Right forelimb (tissue), 1 donor: ENCODE data around the gene DLGAP4.

Source experiments
- DNase-seq: peaks from one replicate; pipeline ENCODE4 v3.0.0-alpha.2; 2018

The DLGAP4 gene

DNA sequence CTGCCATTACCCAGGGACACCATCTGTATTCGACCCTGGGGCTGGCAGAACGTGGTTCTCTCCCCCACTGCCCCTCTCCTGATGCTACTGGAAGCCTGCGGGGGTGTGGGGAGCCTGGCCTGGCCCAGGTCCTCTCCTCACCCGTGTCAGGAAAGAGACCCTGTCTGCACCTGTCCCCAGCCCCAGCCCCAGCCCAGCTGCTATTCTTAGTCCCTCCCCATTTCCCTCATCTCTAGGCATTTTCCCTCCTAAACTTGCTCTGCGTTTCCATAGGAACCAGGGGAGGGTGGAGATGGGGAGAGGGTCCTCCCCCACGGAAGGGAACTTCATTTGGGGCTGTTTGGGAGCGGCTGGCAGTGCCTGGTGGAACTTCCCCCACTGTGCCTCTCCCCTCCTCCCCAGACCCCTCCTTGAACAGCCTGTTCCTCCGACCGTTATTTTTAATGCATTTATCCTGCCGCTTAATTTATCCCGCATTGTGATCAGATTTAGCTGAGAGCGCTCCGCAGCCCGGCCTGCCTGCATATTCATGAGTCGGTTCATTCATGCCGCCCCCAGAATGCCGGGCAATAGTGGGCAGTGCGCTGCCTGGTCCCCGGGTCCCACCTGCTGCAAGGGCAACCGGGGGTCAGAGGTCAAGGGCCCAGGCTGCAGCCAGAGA, 31.8 kb upstream of the DLGAP4 start:
- no peak for DNase-seq

DNA sequence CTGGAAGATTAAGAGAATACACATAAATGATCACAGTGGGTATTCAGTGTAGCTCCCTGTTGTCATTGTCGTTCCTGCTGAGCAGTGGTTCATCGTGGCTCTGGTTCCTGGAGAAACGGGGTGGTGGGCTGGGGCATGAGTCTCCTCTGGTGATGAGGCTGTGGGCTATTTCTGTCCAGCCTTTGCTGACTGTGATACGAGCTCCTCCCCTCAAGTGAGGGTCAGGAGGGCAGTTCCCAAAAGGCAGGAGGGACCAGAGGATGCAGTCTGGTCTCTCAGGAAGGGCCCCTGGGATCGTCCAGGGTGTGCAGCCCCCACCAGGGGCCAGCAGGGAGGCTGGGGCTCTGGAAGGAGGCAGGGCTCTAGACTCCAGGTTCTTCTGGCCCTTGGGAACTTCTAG, 31.1 kb upstream of the DLGAP4 start:
- DNase-seq: no peak

DNA sequence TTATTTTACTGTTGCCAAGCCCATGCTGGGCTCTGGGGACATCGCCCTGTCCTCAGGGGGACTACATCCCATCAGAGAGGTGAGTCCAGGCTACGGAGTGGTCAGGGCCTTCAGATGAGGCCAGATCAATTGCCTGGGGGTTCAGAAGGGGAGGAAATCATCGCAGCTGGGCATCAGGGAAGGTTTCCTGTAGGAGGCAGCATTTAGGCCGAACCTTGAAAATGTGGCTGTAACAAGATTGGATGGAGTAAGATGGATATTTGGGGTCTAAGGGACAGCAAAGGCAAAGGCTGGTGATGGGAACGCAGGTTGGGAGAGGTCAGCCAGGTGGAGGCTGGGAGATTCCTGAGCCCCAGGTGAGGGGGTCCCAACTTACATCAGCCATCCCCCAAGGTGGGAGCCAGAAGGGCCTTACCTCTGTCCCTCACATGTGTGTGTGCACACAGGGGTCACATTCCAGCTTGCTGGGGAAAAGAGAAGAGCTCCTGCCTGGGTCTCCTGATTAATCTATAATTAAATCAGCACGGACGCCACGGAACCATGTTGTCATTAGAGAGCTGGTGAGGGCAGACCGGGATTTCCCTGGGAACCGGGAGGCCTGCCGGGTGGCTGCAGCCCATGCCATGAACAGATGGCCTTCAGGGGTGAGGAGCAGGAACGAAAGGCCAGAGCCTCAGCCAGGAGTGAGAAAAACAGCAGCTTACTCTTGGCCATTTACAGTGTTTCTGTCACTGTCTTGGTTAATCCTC, 30.5 kb upstream of the DLGAP4 start:
- DNase-seq: no peak

DNA sequence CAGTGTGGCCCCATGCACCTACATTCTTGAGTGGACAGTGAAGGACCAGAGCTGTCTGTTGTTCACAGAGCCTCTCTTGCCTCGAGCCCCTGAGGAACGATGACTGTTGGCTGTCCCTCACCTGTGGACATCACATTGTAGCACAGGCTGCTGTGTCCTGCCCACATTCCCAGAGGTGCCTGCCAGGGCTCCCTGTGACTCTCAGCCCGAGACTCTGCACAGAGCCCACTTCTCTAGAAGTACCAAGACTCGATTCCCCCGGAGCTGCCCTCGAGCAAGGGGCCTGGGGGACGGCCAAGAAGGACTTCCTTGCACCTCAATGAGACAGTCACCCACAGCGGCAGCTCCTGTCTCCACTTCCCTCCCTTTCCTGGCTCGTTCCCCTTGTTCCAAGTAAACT, 28.6 kb upstream of the DLGAP4 start:
- no peak for DNase-seq

DNA sequence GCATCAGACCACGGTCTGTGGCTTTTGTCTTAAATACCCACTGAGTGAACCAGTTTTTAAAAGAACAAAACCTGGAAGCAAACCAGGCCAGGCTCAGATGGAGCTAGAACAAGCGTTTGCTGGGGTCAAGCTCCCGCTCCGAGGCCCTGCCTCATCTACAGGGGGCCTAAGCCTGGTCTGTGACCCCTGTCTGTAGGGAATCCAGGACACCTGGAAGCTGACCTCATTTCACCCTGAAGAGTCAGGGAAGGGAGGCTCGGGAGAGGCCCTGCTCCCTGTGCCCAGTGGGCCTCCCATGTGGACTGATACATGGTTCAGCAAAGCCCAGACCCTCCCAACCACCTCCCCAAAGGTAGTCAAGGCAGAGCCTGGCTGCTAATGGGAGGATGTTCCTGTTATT, 26.8 kb upstream of the DLGAP4 start:
- no peak for DNase-seq

DNA sequence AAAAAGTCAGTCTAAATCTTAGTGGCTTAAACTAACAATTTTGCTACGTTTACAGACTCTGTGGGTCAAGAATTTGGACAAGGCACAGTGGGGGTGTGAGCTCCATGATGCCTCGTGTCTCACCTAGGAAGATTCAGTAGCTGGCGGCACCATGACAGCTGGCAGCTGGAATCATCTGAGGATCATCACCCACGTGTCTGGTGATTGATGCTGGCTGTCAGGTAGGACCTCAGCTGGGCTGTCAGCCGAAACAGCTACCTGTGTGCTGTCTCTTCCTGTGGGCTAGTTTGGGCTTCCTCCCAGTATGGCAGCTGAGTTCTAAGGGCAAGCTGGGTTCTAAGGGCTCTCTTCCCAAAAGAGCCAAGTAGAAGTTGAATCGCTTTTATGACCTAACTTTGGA, 26.4 kb upstream of the DLGAP4 start:
- DNase-seq: no peak

DNA sequence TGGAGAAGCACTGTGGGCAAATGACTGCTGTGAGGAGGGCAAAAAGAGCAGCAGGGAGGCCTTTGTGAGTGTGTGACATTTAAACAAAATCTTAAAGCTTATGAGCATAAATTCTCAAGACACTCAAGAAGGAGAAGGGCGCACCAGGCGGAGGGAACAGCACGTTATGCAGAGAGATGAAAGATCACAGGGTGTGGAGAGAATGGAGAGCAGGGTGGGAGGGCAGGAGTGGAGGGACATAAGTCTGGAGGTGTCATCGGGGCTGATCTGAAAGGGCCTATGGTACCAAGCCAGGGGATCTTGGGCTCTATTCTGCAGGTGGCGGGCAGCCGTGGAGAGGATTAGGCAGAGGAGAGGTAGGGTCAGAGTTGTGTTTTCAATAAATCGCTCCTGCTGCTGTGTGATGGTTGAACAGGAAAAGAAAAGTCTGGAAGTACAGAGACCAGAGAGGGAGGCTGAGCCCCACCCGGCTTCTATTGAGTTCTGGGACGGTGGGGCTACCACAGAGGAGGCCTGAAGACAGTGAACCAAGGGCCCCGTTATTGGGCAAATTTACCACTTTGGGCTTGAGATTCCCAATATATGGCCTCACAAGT, 24.3 kb upstream of the DLGAP4 start:
- DNase-seq: no peak

DNA sequence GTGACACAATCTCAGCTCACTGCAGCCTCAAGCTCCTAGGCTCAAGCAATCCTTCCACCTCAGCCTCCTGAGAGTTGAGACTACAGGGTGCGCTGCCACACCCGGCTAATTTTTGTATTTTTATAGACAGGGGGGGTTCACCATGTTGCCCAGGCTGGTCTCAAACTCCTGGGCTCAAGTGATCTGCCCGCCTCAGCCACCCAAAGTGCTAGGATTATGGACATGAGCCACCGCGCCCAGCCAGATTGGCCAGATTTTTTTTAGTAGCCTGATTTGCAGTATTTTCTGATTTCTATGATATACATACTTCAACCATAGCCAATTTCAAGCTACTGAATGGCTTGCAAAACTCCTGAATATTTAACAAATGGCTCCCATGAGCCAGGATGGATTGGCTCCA, 21.4 kb upstream of the DLGAP4 start:
- DNase-seq: no peak

DNA sequence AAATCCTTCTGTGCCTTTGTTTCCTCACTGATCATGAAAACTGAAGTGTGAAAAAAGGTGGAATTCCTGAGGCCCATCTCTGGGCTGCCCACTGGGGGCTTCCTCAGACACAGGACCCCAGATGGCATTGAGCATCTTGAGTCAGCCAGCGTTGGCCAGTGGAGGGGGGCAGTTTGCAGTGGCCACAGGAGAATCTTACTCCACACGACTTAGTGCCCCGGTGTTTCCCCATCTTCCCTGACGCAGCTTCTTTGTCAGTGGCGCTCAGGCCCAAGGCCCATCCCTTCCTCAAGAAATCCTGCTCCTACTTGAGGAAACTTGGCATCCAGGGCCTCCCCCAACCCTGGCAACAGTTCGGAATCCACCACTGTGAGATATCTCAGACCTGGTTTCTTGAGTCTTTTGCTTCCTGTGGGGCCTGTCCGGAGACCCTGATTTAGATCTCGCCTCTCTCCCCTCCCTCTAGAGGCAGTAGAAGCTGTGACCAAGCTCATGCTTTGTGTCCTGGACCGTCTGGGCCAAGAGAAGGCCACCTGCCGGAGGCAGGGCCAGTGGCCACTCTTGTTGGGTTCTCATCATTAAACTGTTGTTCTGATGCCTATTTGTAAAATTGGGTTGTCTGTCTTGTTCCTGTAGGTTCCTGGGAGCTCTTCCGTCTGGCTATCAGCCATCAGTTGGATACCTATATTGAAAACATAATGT, 20.2 kb upstream of the DLGAP4 start:
- no peak for DNase-seq

DNA sequence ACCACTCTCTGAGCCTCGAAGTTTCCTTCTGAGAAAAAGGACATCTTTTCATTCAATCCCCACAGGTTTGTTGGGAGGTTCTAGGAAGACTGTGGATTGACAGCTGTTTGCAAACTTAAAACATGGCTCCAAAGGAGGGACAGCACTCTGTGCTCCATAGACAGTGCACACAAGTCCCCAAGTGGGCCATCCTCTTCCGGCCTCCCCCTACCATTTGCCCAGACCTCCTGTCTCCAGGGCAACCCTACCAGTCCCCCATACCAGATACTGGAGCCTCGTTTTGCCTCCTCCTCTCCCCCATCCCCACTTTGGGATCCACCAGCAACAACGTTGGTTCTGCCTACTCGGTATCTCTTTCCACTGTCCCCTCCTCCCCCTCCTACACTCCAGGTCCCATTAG, 8.5 kb upstream of the DLGAP4 start:
- DNase-seq: no peak

DNA sequence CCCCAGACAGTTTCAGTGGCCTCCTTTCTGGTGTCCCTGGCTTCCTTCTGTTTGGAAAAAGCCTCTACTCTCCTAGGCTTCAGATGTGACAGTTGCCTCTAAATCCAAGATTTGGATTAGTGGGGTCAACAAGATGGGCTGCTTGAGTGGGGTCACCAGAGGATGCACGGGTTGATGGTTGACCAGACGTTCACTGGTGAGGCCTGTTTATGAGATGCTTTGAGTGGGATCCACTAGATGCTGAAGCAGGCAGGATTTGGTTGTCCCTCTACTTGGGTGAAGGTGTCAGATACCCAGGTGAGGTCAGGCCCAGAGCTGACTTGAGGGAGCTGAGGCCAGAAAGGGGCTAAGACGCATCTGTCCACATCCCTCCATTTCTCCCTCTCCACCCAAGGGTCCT, 8.1 kb upstream of the DLGAP4 start:
- no peak for DNase-seq

DNA sequence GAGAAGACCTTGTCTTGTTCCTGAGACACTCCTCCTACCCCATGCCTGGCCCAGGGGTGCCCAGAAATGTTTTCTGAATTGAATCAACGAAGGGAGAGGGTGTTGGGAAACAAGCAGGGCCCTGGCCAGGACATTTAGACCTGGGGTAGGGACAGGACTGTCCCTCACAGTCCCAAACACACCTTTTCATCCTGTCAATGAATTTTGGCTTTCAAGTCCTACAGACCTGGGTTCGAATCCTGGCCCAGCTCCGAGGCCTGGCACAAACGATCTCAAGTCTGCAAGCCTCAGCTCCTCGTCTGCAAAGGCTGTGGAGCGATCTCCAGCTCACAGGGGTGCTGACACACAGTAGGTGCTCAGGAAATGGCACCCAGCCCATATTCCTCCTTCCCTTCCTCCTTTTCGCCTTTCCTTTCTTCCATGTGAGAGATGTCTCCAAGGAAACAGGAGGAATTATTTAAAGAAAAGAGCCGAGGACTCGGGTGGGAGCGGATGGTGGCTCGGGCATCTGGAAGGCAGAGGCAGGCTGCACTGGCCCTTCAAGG, 7.3 kb upstream of the DLGAP4 start:
- DNase-seq: no peak

DNA sequence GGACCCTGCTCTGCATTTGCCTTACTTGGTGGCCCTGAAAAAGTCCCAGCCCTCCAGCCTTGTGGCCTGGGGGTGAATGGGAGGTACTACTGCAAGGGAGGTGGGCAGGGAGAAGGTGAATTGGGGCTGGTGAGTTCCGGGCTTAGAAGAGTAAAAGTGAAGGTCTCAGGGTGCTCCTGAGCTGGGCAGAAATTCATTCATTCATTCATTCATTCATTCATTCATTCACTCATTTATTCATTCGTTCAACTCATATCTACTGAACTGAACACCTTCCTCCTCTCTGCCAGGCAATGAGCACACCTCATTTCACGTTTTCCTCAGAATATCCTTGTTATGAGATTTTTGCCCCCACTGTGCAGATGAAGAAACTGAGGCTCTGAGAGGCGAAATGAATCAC, 6.7 kb upstream of the DLGAP4 start:
- no peak for DNase-seq

DNA sequence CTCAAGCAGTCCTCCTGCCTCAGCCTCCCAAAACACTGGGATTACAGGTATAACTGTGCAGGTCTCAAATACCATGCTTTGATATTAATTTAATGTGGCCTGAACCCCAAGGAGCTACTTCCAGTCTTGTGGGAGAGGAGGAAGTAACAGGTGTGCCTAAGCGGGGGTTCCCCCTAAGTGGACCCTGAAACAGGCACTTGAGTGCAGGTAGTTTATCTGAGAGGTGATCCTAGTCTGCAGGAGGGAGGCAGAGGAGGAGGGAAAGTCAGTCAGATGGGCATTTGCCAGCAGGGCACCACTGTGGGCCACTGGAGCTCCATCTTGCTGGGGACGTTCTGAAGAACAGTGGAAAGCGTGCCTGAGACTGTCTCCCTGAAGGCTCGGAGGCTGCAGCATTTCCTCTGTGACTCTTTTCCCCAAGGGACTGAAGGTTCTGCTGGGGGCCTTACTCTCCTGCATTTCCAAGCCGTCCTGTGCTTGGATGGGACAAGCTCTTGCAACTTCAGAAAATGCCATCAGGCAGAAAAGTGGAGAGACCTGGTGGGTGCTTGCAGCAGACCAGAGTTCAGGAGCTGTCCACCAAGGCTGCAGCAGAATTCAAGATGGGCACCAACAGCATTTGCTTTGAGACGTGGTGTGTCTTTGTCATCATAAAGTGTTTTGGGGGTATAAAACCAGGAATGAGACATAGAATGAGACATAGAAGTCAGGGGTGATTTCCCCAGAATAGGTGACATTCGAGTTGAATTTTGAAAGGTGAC, 4.6 kb upstream of the DLGAP4 start:
- no peak for DNase-seq

DNA sequence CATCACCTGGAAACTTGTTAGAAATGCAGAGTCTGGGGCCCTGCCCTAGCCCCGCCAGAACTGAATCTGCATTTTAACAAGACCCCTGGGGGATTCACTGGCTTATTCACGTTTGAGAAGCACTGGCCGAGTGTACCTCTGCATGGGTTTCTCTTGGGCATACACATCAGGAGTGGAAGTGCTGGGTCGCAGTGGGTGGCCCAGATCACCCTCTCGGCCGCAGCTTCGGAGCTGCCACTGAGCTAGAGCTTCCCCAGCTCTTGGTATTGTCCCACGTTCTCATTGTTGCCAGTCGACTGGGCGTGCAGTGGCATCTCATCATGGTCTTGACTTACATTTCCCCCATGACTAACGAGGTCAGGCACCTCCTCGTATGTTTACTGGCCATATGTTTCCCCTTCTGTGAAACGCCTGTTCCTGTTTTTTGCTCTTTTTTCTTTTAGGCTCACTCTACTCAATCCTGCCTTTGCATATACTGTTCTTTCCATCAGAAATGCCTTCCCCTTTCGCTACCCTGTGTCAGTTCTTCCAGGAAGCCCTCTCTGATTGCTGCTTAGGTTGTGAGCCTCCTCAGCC, 3.0 kb upstream of the DLGAP4 start:
- DNase-seq: no peak

DNA sequence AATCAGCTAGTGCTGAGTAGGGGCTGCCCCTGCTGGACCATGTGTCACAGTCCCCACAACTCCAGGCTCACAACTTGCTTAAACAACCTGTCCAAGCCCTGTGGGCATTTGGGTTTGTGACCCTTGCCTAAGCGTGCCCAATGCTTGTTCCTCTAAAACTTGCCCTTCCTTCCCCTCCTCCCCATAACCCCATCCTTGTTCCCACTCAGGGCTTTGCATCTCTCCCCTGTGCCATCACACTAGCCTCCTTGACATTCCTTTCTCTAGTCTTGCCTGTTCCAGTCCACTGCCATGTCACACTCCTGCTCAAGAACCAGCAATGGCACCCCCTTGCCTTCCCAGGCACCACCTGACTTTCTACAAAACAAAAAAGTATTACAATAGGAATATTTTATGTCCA, 2.3 kb upstream of the DLGAP4 start:
- DNase-seq: no peak

DNA sequence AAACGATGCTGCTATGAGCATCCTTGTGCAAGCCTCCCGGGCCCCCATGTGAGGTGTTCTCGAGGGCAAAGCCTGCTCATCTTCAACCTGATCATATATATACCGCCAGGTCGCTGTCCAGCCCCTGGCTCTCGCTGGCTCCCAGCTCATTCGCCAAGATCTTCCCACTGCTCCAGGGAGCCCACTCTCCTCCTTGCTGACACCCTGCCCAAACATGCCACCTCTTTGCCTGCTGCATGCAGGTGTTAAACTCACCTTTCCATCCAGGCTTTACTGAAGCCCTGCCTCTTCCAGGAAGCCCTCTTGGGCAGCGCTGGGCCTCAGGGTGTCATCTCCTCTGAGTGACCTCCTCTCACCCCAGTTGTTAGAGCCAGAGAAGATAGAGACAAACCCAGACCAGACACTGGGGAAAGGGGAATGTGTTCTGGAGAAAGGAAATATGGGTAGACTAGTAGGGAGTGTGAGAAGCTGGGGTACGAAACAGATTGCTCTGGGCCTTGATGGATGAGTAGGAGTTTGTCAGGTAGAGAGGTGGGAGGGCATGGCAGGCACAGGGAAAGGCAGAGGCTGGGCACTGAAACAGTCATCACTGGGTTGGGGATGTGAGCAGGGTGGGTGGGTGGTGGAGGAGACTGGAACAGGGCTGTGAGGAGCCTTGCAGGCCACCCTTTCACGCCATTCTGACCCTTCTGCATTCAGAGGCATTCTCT, 1.2 kb upstream of the DLGAP4 start:
- no peak for DNase-seq

DNA sequence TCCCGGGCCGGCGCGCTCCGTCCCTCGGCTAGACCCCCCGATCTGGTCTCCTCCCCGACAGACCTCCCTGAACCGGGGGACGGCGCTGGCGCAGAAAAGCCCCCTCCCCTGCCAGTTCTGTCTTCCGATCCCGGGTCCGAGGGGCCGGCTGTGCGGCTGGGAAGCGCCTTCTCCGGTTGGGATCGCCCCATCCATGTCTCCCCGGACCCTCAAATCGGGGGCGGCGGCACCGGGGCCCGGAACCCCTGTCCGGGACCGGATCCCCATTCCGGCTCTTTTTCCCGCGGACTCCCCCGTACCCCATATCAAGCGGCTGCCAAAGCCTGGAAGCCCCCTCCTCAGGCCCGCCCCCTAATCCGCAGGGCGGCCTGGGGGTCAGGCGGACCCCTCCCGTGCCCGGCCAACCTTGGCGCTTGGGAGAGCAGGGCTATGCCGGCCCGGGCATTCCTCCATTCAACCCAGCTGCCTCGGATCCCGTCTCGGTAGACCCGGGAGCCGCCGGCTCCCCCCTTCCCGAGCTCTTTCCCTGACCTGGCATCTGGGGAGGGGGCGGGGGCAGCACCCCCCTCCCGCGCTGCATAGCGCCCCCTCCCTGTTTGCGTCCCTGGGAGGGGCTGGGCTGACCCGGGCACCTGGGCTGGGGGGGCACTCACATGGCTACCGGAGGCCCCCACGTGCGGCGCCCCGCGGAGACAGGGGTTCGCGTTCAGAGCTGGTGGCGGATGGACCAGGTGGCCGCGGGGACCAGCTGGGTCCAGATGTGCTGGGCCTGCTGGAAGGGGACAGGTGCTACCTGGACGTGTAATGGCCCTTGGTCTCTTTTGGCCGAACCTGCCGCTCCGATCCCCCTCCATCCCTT, 643 bp downstream of the DLGAP4 start:
- DNase-seq: no peak

DNA sequence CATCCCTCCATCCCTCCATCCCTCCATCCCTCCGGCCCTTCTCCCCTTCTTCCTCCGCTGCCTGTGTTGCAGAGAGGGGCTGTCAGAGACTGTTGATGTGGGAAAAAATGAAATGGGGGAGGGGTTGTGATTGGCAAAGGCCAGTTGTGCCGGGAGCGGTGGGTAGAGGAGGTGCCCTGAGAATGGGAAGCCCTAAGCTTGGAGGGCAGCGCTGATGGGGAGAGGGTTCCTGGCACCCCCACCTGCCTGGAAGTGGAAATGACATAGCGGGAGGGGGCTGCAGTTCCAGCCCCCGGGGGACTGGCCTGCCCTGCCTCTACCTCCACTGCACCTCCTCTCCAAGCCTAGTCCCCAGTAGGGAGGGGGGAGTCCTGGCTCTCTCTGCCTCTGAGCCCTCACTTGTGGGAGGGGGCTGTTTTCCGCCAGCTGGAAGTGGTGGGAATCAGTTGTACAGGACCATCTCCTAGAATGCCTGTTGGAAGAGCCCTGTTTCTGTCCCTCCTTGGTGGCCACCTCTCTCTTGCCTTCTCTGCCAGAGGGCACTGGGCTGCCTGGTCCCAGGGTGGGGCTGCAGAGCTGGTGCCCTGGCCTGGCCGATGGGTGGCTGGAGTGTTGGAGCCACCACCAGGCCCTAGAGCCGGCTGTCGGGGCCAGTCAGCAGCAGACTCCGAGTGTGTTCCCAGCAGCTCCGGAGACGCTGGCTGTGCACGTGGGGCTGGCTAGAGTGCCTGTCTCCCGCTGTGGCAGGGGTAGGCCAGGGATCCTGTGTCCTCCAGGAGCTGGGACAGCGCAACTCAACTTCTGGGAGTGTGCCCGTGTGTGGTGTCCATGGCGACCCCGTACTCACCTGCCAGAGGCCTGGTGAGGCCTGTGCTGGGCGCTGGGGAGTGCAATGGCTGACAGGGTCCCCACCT, 1.5 kb downstream of the DLGAP4 start:
- DNase-seq: no peak

DNA sequence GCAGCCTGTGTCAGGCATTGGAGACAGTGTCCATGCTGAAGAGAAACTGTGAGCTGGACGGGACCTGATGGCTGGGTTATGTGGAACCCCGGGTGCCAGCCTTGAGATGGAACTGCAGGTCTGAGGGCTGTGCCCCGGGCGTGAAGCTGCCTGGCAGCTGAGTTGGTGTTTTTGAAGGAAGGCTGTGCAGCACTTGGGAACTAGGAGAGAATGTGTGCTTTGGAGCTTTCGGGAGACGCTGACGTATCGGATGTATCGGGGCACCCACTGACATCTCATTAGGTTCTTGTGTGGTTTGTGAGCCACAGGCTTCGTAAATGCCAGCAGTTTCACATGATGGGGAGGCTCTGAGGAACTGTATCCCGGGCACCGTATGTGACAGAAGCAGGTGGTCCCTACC, 2.2 kb downstream of the DLGAP4 start:
- DNase-seq: no peak
